Left lung (tissue), 10 donors: ENCODE data around the gene FBXO5. TPM values are rescaled to one million over a fixed set of nuclear protein-coding genes. Genes with fewer than 3 reads are reported as not detected.

Experiments
- ATAC-seq: fragments of 200-7000 bp; cut with Tn5 transposase; one replicate; pipeline ENCODE4 v1.9.1; 2020; ENCODE audit warnings: moderate library complexity
- DNase-seq, 4 donors: peaks; one replicate each; pipeline ENCODE4 v3.0.0-alpha.2; 2013 to 2020
- H3K27ac ChIP-seq, 2 donors: fragments of 200-600 bp; sonication (generic) in 1 of 2; one replicate each; pipeline versions ENCODE4 v1.5.0 to v1.8.0; 2020 to 2021
- H3K27me3 ChIP-seq, 2 donors: fragments of 200-600 bp; sonication (generic) in 1 of 2; one replicate each; pipeline versions ENCODE4 v1.5.0 to v1.8.0; 2020 to 2021
- H3K36me3 ChIP-seq, 2 donors: fragments of 200-600 bp; sonication (generic) in 1 of 2; one replicate each; pipeline versions ENCODE4 v1.5.0 to v1.8.0; 2020 to 2021
- H3K4me1 ChIP-seq, 2 donors: fragments of 200-600 bp; one replicate each; pipeline ENCODE4 v1.8.0; 2021
- H3K4me3 ChIP-seq, 2 donors: fragments of 200-600 bp; sonication (generic) in 1 of 2; one replicate each; pipeline versions ENCODE4 v1.5.0 to v1.8.0; 2020 to 2021; ENCODE audit warnings: mild to moderate bottlenecking in 1 of 2
- H3K9me3 ChIP-seq, 2 donors: fragments of 200-600 bp; sonication (generic) in 1 of 2; one replicate each; pipeline versions ENCODE4 v1.5.0 to v1.8.0; 2020 to 2021
- CTCF ChIP-seq, 2 donors: fragments of 200-600 bp; sonication (generic) in 1 of 2; IDR thresholded peaks; one replicate each; pipeline versions ENCODE4 v1.5.0 to v1.8.0; 2021; ENCODE audit warnings: antibody characterized with exemption in 2 of 2
- intact Hi-C, 2 donors: fragments of 100-400 bp; cut with DNase I; formaldehyde crosslinking; loops; one replicate each; pipeline versions ENCODE4 v1.11.2 to v1.14.2; 2022
- polyA plus RNA-seq, 6 donors: library from polyadenylated mRNA; unstranded; fragments of 120-200 nt; gene quantifications; one replicate each; pipeline ENCODE4 v1.2.1, GENCODE V29; 2013; ENCODE audit not compliant: insufficient read length in 6 of 6
- total RNA-seq, 2 donors: library from RNA; stranded (reverse); fragmentation: NEBNext Ultra II Directional; extraction: Animal tissue kit (Norgen Biotek cat#: 25700); gene quantifications; one replicate each; pipeline ENCODE4 v1.2.1, GENCODE V29; 2021
- donor health status: DM: no; HTN: yes; CAD: no.
- donor health status: DM: no; HTN: no; CAD: no.

The FBXO5 gene
- total and polyA plus RNA-seq, 8 donors: 6.4 to 38.2 (median 25.0) TPM

GRCh38 chr6:152946484-152946883, 36.4 kb downstream of the FBXO5 start:
- Histone ChIP-seq H3K9me3 (no peaks in the 10 kb centered on the region), H3K4me1 (no peaks in the 10 kb centered on the region), H3K36me3 (no peaks in the 10 kb centered on the region), H3K27me3 (peaks cover 0 to 23% of the 10 kb centered on the region in 2 donors), H3K27ac (no peak overlapping the region), H3K4me3 (no peak overlapping the region)
- no peak for TF ChIP-seq CTCF (IDR thresholded peaks at IDR 0.05)
- intact Hi-C loops: loop anchor here in 1 of 2 donors (5.0 kb wide), 1 partner anchor 84 kb away; no protein-coding TSS in a partner anchor
- ATAC-seq (no peak), DNase-seq (no peak)

GRCh38 chr6:152943260-152943897, 39.5 kb downstream of the FBXO5 start:
- Histone ChIP-seq H3K4me3 (no peak overlapping the region), H3K9me3 (no peaks in the 10 kb centered on the region), H3K27me3 (peaks cover 0 to 14% of the 10 kb centered on the region in 2 donors), H3K4me1 (no peaks in the 10 kb centered on the region), H3K36me3 (no peaks in the 10 kb centered on the region), H3K27ac (no peak overlapping the region)
- intact Hi-C loops: no loop called here
- ATAC-seq: no peak
- no peak for DNase-seq
- TF ChIP-seq CTCF (IDR thresholded peaks at IDR 0.05): no peak

DNA sequence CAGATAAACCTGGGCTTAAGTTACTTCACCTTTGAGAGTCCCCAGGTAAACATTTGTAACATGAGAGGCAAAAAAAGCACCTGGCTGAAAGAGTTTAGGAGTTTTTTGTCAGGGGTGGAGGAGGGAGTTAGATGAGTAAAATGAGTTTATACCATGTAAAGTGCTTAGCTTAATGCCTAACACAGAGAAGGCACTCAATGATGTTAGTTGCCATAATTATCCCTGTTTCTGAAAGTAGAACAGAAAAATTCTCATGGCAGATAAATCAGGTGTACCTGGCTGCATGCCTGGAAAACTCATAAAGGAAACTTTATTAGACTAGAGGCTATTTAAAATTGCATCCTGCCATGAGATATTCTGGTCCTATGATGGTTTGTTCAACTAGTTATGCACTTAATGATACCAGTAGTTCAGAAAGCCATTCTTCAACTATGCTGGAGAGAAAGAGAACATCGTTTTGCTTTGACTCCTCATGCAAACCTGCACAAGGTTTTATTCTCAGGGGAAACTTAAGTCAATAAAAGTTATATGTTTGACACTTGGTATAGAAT, 40.4 kb downstream of the FBXO5 start:
- Histone ChIP-seq H3K4me1 (no peaks in the 10 kb centered on the region), H3K36me3 (no peaks in the 10 kb centered on the region), H3K4me3 (no peak overlapping the region), H3K9me3 (no peaks in the 10 kb centered on the region), H3K27me3 (peaks cover 0 to 8% of the 10 kb centered on the region in 2 donors), H3K27ac (no peak overlapping the region)
- DNase-seq (no peak), ATAC-seq (no peak)
- intact Hi-C loops: no loop called here
- TF ChIP-seq CTCF (IDR thresholded peaks at IDR 0.05): no peak

- Histone ChIP-seq H3K4me3 (no peak overlapping the region), H3K27ac (no peak overlapping the region), H3K9me3 (no peaks in the 10 kb centered on the region), H3K4me1 (no peaks in the 10 kb centered on the region), H3K36me3 (no peaks in the 10 kb centered on the region), H3K27me3 (peaks cover 0 to 13% of the 10 kb centered on the region in 2 donors)
- DNase-seq (no peak), ATAC-seq (no peak)
- intact Hi-C loops: no loop called here
- no peak for TF ChIP-seq CTCF (IDR thresholded peaks at IDR 0.05)
Measured at GRCh38 chr6:152941746-152942145, 41.1 kb downstream of the FBXO5 start.

DNA sequence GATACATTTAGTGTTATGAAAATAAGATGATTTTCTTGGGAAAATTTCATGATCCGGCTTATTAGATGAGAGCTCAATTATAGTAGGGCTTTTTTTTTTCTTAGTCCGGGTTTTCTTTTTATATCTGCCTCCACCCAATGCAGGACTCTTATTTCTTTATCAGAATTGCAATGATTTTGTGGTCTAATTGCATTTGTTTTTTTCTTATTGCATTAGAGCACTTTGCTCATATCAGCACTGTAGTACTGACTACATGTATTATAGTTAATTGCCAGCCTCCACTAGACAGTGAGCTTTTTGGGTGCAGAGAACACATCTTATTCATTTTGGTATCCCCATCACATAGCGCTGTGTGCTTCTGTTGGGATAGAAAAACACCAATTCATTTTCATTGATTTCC, 50.0 kb downstream of the FBXO5 start:
- no peak for ATAC-seq
- H3K27ac ChIP-seq: no peak overlapping the region
- H3K36me3 ChIP-seq: no peaks in the 10 kb centered on the region
- H3K4me1 ChIP-seq: no peaks in the 10 kb centered on the region
- H3K4me3 ChIP-seq: no peak overlapping the region
- no peak for DNase-seq
- H3K27me3 ChIP-seq: peaks cover 0 to 5% of the 10 kb centered on the region in 2 donors
- intact Hi-C loops: no loop called here
- no peaks in the 10 kb centered on the region for H3K9me3 ChIP-seq
- TF ChIP-seq CTCF (IDR thresholded peaks at IDR 0.05): no peak
